GM18505 (cell line): ENCODE results near the gene ZNF133.
"Not testable (repeated sequence)": the region's sequence is repeated elsewhere in the genome, so short reads cannot be mapped to it uniquely, and the experiment has no call there.

Source experiments
- ATAC-seq: cut with Tn5 transposase; IDR thresholded peaks from one replicate; pipeline ENCODE4 v1.9.1; 2021; ENCODE audit not compliant: unreplicated experiment
- POLR2A ChIP-seq: IDR thresholded peaks from 4 replicates; pipeline ENCODE4 v1.6.1; 2011; ENCODE audit warnings: borderline replicate concordance; ENCODE audit not compliant: insufficient read depth, insufficient read length; ENCODE audit errors: extremely low read depth

Gene ZNF133

DNA sequence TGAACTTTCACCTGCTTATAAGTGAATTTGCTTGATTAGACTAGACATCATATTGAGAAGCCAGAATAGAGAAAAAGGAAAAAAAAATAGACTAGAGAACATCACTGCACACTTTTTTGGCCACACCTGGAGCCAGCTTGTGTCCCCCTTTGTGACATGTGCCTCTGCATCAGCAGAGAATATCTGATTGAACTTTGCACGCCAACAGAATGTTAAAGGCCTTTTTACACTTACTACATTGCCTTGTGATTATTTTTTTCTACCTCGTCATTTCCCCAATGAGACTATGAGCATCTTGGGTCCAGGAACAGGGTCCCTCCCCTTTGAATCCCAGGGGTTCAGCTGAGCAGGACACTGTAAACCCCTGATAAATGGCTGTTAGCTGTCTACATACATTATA is 17.2 kb upstream of the ZNF133 start:
- TF ChIP-seq POLR2A = no peak
- ATAC-seq = no peak

DNA sequence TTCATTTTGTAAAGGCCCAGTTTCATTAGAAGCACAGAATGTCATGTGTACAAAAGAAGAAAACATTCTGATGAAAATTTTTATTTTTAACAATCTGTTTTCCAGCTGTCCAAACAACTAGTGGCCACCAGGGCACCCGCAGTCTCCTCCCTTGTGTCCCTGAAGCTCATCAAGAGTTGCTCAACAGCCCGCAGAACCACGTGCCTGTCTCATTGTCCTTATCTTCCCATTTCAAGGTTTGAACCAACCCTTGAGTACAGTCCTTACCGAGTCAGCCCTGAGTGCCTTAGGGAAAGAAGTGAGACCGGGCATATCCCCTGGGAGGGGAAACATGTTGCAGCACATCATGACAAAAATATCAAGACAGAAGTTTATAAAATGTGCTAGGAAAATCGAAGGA is 15.9 kb upstream of the ZNF133 start:
- no peak for ATAC-seq
- TF ChIP-seq POLR2A = no peak

DNA sequence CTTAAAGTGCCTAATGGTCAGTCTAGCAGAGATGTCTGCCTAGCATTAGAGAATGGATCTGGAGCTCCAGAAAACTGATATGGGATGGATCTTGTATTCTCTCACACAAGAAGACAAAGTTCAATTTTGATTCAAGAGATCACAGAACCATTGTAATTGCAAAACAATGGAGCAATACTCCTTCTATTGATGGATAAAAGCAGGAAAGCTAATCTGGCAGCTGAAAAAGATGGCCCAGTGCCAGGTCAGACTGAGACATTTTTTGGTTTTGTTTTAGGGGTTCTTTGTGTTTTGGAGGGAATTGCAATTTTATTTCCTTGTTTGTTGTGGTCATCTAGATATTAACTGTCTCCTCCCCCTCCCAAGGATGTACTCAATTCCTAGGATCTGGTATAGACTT is 14.6 kb upstream of the ZNF133 start:
- ATAC-seq = no peak
- no peak for TF ChIP-seq POLR2A

DNA sequence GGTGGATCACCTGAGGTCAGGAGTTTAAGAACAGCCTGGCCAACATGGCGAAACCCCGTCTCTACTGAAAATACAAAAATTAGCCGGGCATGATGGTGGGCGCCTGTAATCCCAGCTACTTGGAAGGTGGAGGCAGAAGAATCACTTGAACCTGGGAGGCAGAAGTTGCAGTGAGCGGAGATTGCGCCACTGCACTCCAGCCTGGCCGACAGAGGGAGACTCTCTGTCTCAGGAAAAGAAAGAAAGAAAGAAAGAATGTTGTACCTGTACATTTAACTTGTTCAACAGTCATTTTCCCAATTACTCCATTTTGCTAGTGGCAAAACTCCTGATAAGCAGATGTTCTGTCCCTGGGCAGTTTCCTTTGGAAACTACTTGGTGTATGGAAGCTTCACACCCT is 12.4 kb upstream of the ZNF133 start:
- ATAC-seq = not testable (repeated sequence)

DNA sequence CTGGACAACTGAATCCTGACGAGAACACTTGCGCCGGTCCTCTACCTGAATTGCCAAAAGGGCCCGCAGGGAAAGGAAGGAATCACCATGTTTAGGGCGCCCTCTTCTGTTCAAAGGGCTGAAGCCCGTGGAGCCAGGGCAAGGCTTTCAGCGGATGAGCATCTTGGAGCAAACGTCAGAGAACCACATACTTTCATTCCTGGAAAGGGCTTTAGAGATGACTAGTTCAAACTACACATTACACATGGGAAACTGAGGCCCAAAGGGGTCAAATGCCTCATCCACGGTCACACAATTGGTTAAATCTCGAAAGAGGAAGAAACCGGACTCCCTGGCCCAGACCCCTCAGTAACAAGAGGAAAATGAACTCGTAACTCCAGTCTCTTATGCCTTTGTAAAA is 11.5 kb upstream of the ZNF133 start:
- ATAC-seq = peak; percentile 70
- no peak for TF ChIP-seq POLR2A

DNA sequence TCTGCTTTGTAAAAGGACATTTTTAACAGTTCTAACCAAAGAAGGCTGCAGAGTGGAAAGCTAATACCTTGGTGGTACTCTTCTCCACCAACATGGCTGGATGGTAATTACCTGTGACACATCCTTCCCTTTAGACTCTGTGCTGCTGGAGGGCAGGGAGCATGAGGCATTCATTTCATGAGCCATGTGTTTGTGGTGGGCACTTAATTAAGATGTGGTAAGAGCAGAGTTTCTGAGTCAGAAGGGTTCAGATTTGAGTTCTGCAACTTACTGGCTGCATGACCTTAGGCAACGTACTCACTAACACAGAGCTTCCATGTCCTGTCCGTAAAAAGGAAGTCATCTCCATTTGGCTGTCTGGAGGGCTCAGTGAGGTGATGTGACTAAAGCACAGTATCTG is 9.1 kb upstream of the ZNF133 start:
- no peak for TF ChIP-seq POLR2A
- ATAC-seq = no peak

DNA sequence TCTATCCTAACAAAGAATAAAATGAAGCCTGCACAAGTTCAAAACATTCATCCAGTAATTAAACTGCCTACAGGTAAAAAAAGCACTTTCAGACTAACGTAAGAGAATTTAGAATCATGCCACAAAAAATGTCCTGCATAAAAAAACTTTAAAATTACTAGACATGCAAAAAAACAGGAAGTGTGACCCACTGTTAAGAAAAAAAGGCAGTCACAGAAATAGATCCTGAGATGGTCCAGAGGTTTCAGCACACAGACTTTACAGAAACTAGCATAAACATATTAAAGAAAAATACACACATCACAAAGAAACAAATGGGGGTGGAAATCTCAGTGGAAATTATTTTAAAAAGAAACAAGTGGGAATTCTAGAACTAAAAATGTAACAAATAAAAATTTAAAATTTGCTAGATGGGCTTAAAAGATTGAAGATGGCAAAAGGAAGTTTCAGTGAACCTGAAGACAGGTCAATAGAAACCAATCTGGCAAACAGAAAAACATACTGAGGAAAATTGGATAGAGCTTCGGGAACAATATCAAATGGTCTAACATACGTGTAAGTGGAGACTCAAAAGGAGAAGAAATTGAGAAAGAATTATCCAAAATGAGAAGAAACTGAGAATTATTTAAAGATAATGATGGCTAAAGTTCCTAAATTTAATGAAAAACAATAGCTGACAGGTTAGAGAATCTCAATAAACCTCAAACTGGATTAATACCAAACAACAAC is 3.4 kb upstream of the ZNF133 start:
- ATAC-seq = no peak
- TF ChIP-seq POLR2A = no peak

DNA sequence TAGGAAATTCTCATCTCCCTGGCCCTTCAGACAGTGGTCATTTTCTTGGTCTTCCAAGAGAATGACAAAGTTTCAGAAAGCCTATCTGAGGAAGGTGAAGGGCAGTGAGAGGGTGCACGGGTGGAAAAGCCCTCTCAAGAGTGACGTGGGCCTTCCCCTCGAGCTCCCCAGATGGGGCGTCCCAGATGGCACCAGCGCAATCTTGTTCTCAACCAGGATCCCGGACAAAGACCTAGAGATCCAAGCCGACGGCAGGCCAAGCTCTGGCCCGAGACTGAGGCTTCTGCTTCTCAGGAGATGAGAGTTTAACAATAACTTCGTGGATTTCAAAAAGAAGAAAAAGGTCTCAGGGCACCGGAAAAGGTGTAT is 797 bp upstream of the ZNF133 start:
- no peak for ATAC-seq
- TF ChIP-seq POLR2A = no peak

DNA sequence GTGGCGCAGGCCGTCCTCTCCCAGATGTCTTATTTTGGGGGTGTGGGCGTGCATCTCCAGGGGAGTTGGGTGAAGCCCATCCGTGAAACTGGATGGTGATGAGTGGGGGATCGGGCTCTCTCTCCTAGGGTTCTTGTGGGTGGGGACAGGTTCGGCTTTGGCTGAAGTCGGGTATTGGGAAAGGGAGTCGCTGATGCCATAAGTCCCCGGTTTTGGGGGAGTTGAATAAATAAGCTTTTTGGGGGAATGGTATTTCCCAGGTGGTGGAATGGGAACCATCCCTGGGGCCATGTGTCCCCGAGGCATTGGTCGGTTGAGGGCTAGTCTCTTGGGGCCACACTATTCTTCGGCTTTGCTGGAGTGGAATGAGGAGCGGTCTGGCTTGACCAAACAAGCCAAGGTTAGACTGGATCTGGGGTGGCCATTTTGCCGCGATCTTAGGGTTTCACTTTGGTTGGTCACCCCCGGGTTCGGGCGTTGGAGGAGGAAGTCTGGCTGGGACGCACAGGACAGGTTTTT is 481 bp downstream of the ZNF133 start:
- no peak for TF ChIP-seq POLR2A
- no peak for ATAC-seq

DNA sequence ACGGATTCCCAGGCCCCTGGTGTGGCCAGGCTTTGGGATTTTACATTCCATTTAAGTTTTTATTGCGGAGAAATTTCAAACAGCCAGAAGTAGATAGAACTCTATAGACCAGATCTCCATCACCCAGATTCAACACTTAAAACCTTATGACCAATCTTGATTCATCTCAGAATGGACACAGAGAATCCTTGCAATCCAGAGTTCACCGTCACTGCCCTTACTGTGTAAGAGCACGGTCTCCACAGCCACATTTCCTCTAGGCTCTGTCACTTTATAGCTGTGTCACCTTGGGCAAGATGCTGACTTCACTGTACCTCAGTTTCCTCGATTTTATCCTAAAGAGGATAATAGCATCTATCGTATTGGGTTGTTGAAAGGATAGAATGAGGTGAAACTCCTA is 979 bp downstream of the ZNF133 start:
- no peak for TF ChIP-seq POLR2A
- no peak for ATAC-seq

DNA sequence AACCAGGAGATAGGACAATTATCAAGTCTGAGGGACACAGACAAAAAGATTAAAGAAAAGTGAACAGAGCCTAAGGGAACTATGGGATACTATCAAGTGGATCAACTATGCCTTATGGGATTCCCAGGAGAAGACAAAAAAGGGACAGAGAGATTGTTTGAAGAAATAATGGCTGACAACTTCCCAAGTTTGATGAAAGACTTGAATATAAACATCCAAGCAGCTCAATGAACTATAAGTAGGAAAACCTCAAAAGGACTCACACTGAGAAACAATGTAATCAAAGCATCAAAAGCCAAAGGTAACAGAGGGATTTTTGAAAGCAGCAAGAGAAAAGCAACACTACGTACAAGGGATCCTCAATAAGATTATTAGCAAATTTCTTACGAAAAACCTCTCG is 11.0 kb downstream of the ZNF133 start:
- TF ChIP-seq POLR2A = no peak
- ATAC-seq = no peak

DNA sequence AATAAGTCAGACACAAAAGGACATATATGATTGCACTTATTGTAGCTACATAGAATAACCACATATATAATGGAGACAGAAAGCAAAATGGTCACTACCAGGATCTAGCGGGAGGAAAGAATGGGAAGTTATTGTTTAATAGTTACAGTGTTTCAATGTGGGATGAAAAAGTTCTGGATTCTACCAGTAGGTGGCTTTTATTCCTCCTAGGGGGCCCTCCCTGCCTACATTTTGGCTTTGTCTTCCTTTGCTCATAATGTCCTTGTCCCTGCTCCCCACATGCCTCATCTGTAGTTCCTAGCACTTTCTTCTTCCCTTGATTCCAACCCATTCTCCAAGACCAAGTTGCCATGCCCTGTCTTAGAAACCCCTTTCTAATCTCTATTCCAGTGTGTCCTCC is 16.3 kb downstream of the ZNF133 start:
- no peak for TF ChIP-seq POLR2A
- no peak for ATAC-seq

DNA sequence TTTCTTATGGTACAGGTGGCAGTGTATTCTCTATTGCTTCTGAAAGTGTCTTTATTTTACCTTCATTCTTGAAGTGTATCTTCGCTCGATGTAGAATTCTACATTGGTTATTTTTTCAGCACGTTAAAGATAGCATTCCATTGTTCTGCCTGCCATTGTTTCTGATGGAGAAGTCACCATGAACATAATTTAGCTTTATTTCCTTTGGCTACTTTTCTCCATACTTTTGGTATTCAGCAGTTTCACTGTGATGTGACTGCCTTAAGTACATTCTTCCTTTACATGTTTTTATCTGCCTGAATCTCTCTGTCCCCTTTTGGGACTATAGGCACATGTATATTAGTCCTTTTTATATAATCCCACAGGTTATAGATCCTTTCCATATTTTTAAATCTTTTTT is 19.0 kb downstream of the ZNF133 start:
- no peak for TF ChIP-seq POLR2A
- ATAC-seq = no peak

DNA sequence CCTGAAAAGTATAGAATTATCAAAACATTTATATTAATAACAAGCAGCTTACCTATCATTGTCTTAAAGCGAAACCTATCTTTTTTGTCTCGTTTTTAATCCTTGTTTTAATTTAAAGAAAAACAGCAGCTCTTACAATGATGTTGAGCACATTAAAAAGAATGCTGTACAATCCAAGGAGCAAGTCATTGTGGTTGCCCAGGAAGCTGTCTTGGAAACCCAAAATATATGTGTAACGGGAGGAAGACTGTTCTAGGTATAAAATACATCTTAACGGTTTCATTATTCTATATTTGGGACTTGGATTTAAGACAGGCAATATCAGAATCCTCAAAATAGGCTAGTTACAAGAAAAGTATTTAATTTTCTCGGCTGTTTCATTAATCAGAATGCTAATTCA is 21.7 kb downstream of the ZNF133 start:
- no peak for ATAC-seq
- no peak for TF ChIP-seq POLR2A

DNA sequence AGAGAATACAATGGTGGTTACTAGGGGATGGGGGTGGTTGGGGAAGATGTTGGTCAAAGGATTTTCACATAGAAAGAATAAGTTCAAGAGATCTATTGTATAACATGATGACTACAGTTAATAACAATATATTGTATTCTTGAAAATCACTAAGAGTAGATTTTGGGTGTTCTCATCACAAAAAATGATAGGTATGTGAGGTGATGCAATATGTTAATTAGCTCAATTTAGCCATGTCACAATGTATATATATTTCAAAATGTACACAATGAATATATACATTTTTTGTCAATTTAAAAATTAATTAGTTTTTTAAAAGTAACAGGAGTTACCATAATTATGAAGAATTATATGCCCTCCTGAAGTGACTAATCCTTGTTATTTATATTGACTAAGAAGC is 22.3 kb downstream of the ZNF133 start:
- no peak for ATAC-seq
- TF ChIP-seq POLR2A = no peak

DNA sequence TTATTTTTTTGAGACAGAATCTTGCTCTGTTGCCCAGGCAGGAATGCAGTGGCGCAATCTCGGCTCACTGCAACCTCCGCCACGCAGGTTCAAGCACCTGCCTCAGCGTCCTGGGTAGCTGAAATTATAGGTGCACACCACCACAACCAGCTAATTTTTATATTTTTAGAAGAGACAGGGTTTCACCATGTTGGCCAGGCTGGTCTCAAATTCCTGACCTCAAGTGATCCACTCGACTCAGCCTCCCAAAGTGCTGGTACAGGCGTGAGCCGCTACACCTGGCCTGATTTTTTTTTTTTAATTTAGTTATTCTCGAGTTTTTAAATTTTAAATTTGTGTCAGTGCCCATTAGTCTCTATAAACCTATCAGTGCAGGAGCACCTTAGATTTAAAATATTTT is 24.4 kb downstream of the ZNF133 start:
- no peak for TF ChIP-seq POLR2A
- no peak for ATAC-seq

DNA sequence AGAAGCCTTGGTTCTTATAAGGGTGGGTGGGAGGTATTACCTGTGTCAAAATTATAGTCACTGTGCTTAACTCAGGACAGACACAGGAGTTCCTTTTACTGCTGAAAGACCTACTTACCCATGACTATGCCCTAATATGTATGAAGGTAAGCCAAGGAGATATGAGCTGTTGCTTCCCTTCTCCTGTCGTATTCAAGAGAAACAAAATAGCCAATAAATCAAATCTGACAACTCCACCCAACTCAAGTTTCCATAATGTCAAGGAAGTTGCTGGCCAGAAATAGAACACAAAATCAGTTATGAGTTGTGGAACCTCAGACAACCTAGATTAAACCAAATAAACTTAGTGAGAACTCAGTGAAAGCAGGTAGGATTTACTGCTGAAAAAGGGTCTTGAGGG is 25.1 kb downstream of the ZNF133 start:
- ATAC-seq = no peak

More for the DNA sequence above, 25.1 kb downstream of the ZNF133 start:
- TF ChIP-seq POLR2A = no peak
